GM12864 (cell line): ENCODE measurements around the gene HOXB3.

Experiments
- DNase-seq: peaks from one replicate; pipeline ENCODE4 v3.0.0-alpha.2; 2011; ENCODE audit warnings: low read depth
- H3K4me3 ChIP-seq: 2 replicates; pipeline ENCODE4 v1.5.1; 2011; ENCODE audit warnings: mild to moderate bottlenecking, low read depth, low read length, control low read depth
- TF ChIP-seq, protein P1 (sequence below): IDR thresholded peaks from 2 replicates; pipeline ENCODE4 v1.5.1; 2011; ENCODE audit warnings: low read depth, mild to moderate bottlenecking, moderate library complexity, low read length, control low read depth, inconsistent platforms; ENCODE audit errors: missing control alignments

HOXB3 gene

DNA sequence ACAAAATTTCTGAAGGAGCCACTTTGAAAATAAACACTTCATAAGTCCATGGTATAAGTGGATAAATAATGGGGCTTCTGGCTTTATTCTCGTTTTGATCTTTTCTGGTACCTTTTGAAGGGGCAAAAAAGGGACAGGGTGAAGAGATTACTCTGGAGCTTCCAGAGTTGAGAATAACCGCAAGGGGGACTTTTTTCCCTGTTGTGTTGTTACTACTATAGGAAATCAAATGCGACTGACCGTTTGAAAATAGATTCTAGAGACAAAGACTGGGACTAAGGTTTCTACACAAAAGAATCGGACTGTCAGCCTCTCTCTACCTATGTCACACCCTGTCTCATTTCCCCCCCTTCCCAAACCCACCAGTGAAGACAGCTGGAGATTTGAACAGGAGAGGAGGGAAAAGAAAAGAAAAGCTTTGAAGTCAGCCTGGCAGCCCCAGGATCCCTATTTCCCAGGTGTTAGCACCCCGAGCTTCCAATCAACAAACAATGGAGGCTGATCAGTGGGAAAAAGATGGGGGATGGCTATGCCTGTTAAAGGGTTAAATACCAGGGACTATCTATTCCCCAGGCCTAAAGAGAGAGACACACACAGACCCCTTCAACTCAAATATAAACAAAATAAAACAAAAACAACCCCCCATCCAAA is 20.2 kb downstream of the HOXB3 start:
- H3K4me3 ChIP-seq: no peak overlapping the region
- TF ChIP-seq, protein P1, sequence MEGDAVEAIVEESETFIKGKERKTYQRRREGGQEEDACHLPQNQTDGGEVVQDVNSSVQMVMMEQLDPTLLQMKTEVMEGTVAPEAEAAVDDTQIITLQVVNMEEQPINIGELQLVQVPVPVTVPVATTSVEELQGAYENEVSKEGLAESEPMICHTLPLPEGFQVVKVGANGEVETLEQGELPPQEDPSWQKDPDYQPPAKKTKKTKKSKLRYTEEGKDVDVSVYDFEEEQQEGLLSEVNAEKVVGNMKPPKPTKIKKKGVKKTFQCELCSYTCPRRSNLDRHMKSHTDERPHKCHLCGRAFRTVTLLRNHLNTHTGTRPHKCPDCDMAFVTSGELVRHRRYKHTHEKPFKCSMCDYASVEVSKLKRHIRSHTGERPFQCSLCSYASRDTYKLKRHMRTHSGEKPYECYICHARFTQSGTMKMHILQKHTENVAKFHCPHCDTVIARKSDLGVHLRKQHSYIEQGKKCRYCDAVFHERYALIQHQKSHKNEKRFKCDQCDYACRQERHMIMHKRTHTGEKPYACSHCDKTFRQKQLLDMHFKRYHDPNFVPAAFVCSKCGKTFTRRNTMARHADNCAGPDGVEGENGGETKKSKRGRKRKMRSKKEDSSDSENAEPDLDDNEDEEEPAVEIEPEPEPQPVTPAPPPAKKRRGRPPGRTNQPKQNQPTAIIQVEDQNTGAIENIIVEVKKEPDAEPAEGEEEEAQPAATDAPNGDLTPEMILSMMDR: no peak
- DNase-seq: no peak

DNA sequence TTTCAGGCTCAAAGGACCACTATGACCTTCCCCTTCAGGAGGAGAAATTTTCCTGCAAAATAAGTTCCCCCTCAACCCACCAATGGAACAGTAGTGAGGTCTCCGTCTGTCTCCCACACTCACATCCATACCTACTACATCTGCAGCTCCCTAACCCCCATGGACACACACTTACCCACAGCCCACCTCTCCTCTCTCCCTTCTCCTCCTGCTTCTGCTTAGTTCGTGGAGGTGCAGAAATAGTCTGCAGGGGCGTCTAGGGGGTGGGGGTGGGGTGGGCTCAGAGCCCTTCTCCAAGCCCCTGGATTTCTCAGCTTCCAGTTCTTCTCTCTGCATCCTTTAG is 20.8 kb downstream of the HOXB3 start:
- TF ChIP-seq, protein P1: no peak
- H3K4me3 ChIP-seq: no peak overlapping the region
- DNase-seq: no peak

DNA sequence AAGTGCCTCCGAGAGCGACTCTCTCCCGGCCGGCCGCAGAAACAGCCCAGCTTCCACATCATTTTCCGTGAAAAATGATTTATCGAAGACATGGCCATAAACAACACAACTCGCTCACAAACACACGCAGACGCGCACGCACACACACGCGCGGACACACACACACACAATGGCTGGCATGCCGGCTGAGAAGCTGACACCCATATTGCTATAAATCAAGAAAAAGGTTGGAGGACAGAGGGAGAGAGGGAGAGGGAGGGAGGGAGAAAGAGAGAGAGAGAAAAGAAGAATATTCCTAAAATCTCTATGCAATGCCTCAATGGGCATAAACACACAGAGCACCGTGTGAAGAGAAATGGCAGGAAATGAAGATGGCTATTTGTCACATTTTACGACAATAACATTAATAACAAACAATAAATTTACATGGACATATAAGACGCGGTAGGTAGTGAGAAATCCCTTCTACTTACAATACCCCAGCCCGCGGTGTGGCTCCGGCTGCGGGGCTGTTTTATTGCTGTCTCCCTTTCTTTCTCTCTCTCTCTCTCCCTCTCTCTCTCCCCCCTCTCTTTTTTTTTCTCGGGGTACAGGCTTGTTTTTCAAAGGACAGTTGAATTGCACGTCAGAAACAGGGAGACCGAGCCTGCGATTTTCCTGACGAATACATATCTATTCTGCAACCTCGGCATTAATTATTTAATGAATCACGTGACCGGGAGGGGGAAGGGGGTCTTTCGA is 21.4 kb downstream of the HOXB3 start:
- TF ChIP-seq, protein P1: no peak
- H3K4me3 ChIP-seq: no peak overlapping the region
- no peak for DNase-seq

DNA sequence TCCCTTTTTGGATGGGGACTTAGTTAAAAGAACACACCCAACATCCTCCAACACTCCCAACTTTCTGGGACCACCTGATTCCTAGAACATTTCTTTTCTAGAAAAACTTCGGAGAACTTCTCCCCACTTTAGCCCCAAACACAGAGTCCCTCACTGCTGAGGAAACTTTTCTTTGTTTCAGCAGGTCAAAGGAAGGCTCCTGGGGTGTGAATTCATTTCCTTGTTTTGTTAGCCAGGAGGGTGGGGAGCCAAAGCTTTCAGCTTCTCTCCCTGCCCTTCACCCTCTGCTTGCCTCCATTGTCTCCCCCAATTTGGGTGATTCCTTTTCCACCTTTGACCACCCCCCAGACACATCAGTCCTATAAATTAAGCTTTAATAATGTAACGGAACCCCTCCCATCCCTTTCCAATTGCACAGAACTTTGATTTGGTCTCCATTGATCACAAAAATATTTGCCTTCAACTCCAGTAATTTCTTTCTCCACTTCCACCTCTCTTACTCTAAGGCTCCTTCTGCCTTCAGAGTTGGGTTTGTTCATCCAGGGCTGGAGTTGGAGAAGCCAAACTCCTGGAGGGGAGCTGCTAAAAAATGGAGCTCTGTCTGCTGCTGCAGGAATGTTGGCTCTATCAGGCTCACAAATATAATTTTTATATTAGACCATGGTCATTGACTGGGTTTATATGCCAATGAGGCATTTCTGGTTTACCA is 22.2 kb downstream of the HOXB3 start:
- DNase-seq: no peak
- TF ChIP-seq, protein P1: no peak
- no peak overlapping the region for H3K4me3 ChIP-seq

DNA sequence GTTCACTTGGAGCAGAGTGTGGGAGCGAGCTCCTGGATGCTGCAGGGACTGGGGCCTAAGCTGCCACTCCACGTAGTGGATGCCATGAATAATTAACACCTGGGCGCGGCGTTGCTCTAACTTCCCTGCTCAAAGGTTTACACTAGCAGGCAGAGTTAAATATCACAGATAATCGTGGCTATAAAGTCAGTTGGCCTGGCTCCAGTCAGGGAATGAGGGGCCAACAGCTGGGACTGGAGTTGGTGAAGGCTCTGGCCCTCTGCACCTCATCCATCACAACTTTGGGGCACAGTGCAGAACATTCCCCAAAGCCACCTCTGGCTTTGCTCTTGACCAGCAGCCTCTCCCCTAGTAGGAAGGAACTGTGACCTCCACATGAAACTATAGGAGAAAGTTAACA is 22.8 kb downstream of the HOXB3 start:
- no peak for DNase-seq
- no peak overlapping the region for H3K4me3 ChIP-seq

DNA sequence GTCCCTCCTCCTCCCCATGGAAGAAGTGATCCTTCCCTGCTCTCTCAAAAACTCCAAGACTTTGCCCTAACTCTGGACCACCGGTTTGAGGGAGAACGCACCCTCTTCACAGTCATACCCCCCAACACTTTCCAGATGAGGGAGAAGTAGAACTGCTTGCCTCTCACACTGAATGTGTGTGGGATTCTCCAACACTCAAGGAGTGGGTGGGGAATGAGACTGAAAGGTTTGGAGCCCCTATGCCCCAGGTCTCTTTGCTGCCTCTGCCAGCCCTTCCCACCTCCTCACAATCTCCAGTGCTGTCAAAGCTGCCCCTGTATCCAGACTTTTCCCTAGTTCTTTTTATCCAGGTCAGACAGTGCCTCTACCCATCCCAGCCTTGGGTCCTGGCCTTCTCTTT is 23.3 kb downstream of the HOXB3 start:
- TF ChIP-seq, protein P1: no peak
- no peak for DNase-seq
- H3K4me3 ChIP-seq: no peak overlapping the region

More for the DNA sequence above, 22.8 kb downstream of the HOXB3 start:
- TF ChIP-seq, protein P1: no peak
